Liver (tissue), 3 donors: ENCODE results near the gene MRPL50.

Source experiments
- CTCF ChIP-seq: fragments of 150-350 bp; IDR thresholded peaks from 2 replicates; pipeline ENCODE4 v1.5.1; 2017; ENCODE audit warnings: improper control_type of control experiment, low read depth, low read length; ENCODE audit not compliant: missing input control
- JUND ChIP-seq, 2 donors: IDR thresholded peaks; 2 replicates each; pipeline ENCODE4 v1.6.1; 2016; ENCODE audit warnings: antibody characterized with exemption in 2 of 2
- RAD21 ChIP-seq, 2 donors: IDR thresholded peaks; 2 replicates each; pipeline ENCODE4 v1.6.1; 2016; ENCODE audit warnings: antibody characterized with exemption in 2 of 2, mild to moderate bottlenecking in 2 of 2
- donor health status: healthy.
- donor health status: healthy.

DNA sequence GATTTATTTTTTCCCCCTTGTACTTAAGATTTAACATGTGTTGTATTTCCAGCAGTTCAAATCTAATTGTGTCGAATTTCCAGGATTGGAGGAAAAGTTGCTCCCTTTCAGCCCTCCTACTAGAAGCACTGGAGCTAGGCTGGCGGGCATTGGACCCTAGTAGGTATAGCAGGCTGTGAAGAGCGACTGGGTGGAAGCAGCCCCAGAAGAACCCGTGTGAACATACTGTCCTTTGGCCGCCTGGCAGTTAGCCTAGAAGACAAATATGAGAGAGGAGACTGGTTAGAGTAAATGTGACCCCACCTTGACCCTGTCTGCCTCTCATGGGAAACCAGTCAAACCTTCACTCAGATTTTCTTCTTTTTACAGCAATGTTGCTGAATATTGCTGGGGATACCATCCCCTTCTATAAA lies 23.2 kb upstream of the MRPL50 start:
- TF ChIP-seq RAD21 (IDR thresholded peaks at IDR 0.05) (no peak), CTCF (no peak), JUND (IDR thresholded peaks at IDR 0.05) (peak in 1 of 2 donors; percentile 54)
